Psoas muscle (tissue), 8 donors: Measurements from ENCODE around the gene G0S2. TPM values are rescaled to one million over a fixed set of nuclear protein-coding genes. Genes with fewer than 3 reads are reported as not detected.

Experiments used
- ATAC-seq, 4 donors: fragments of 200-7000 bp; cut with Tn5 transposase; one replicate each; pipeline ENCODE4 v1.9.1; 2020; ENCODE audit warnings: moderate library complexity in 3 of 4, mild to moderate bottlenecking in 2 of 4
- DNase-seq, 2 donors: peaks; one replicate each; pipeline ENCODE4 v3.0.0-alpha.2; 2020
- H3K27ac ChIP-seq: fragments of 200-600 bp; one replicate; pipeline ENCODE4 v1.8.0; 2022
- H3K27me3 ChIP-seq, 3 donors: fragments of 200-600 bp in 1 of 3; one replicate each; pipeline versions ENCODE4 v1.6.1 to v1.8.0; 2013 to 2022; ENCODE audit warnings: low read length in 2 of 3, mild to moderate bottlenecking in 2 of 3, moderate library complexity in 1 of 3; ENCODE audit not compliant: insufficient read depth in 3 of 3
- H3K36me3 ChIP-seq, 2 donors: fragments of 200-600 bp in 1 of 2; one replicate each; pipeline versions ENCODE4 v1.6.1 to v1.8.0; 2013 to 2022; ENCODE audit warnings: low read depth in 1 of 2, mild to moderate bottlenecking in 1 of 2, moderate library complexity in 1 of 2; ENCODE audit not compliant: insufficient read depth in 1 of 2
- H3K4me1 ChIP-seq: fragments of 200-600 bp; one replicate; pipeline ENCODE4 v1.8.0; 2022
- H3K4me3 ChIP-seq: fragments of 200-600 bp; one replicate; pipeline ENCODE4 v1.8.0; 2022; ENCODE audit warnings: mild to moderate bottlenecking
- H3K9me3 ChIP-seq: fragments of 200-600 bp; one replicate; pipeline ENCODE4 v1.8.0; 2022
- CTCF ChIP-seq: fragments of 200-600 bp; IDR thresholded peaks from one replicate; pipeline ENCODE4 v1.8.0; 2022; ENCODE audit warnings: antibody characterized with exemption
- WGBS, 3 donors: extraction: QIAGEN DNeasy Blood & Tissue Kit; methylation state at CpG; one replicate each; pipeline versions ENCODE4 v1.1.6 to v1.1.7; 2013; 5-methylcytosine and 5-hydroxymethylcytosine counted together
- intact Hi-C, 2 donors: fragments of 100-400 bp; cut with DNase I; formaldehyde crosslinking; loops; one replicate each; pipeline versions ENCODE4 v1.11.0 to v1.14.2; 2022
- long read RNA-seq, 2 donors: library from polyadenylated mRNA; unstranded; transcript quantifications; one replicate each; pipeline ENCODE4 v2.0.0, GENCODE V29; 2021
- polyA plus RNA-seq, 3 donors: library from polyadenylated mRNA; stranded (reverse); fragments of 200-250 nt; gene quantifications; one replicate each; pipeline ENCODE4 v1.2.3, GENCODE V29; 2013
- total RNA-seq, 4 donors: library from RNA; stranded (reverse); fragmentation: NEBNext Ultra II Directional in 2 of 4; extraction: Animal tissue kit (Norgen Biotek cat#: 25700) in 2 of 4; gene quantifications; one replicate each; pipeline versions ENCODE4 v1.2.1 to v1.2.4, GENCODE V29; 2021 to 2023
- donor health status: healthy with polysubstance abuse.
- donor health status: DM: no; HTN: no; CAD: no; lungs with moderate emphysema.
- donor health status: Bipolar disorder and iron deficiency.
- donor health status: healthy.
- donor health status: DM: yes; HTN: yes; CAD: no.
- donor health status: DM: no; HTN: no; CAD: no.
- donor health status: DM: no; HTN: no; CAD: no.
- donor health status: DM: yes; HTN: yes; CAD: no.

The G0S2 gene, protein sequence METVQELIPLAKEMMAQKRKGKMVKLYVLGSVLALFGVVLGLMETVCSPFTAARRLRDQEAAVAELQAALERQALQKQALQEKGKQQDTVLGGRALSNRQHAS
- total RNA-seq (100 to 1,000 TPM in 2 of 4 donors, 10 to 100 TPM in 2; 50.0 to 468 (median 92.8) TPM), polyA plus RNA-seq (100 to 1,000 TPM in 1 of 3 donors, 10 to 100 TPM in 2; 49.9 to 561 (median 89.0) TPM)
- long read RNA-seq, donor 1, transcript G0S2-201 (2 exons, 866 nt), result major isoform, 83 of 86 reads
- long read RNA-seq, donor 1, partial matches to known transcripts, result 0 of 86 reads
- long read RNA-seq, donor 1, other reads (novel, unspliced or antisense), result 3 of 86 reads
- long read RNA-seq, donor 2, transcript G0S2-201 (2 exons, 866 nt), result major isoform, 327 of 336 reads
- long read RNA-seq, donor 2, partial matches to known transcripts, result 0 of 336 reads
- long read RNA-seq, donor 2, other reads (novel, unspliced or antisense), result 9 of 336 reads

- ATAC-seq, result peak; percentile 83 to 87 (median 85)
- DNase-seq, result peak; percentile 87 to 96
- 1 to 2% (median 1%) methylated on average over 40 to 46 of the region's 47 CpGs for WGBS, 3 donors
- Histone ChIP-seq H3K9me3 (no peaks in the 10 kb centered on the region), H3K4me1 (peaks cover 37% of the 10 kb centered on the region), H3K27ac (peak within 1 kb of the TSS; percentile 89), H3K4me3 (peak within 1 kb of the TSS; percentile 72), H3K27me3 (no peaks in the 10 kb centered on the region), H3K36me3 (no peaks in the 10 kb centered on the region)
- TF ChIP-seq CTCF, result no peak
- intact Hi-C loops, result loop anchor here (5.0 kb wide), 2 partner anchors 33 to 38 kb away; no protein-coding TSS in a partner anchor
Measured at GRCh38 chr1:209674957-209675564, at the start of gene G0S2. Gene G0S2, plus strand, starts transcription at chr1:209675412. Its CDS starts 273 bp downstream, at chr1:209675685.

DNA sequence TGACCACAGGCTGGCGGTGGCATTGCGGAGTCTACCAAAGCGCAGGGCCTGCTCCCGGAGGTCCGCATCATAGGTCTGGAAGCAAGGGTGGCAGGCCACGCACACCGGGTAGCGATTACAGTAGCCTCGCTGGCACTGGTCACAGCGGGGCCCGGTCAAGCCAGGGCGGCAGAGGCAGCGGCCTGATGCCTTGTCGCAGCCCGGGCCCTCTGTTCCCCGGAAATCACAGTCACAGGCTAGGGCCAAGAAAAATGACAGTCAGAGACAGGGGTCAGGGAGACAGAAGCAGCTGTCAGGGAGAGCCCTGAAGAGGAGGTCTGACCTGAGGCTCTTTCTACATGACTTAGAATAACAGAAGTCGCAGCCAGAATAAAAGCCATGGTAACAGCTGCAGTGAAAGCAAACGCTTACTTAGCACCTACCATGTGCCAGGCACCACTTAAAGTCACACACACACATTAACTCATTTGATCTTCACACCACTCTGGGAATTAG is 49.4 kb upstream of the G0S2 start:
- ATAC-seq (peak; percentile 46 to 70 (median 66)), DNase-seq (peak in 1 of 2 donors; percentile 64)
- Histone ChIP-seq H3K4me3 (peak overlapping the region; percentile 50), H3K9me3 (no peaks in the 10 kb centered on the region), H3K4me1 (peaks cover 51% of the 10 kb centered on the region), H3K27ac (peak overlapping the region; percentile 96), H3K36me3 (no peaks in the 10 kb centered on the region), H3K27me3 (no peaks in the 10 kb centered on the region)
- TF ChIP-seq CTCF, result no peak
- intact Hi-C loops, result loop anchor here (2.0 to 5.0 kb wide), 4 partner anchors 23 to 121 kb away; no protein-coding TSS in a partner anchor
- 27 to 52% (median 37%) methylated on average over 18 of the region's 18 CpGs for WGBS, 3 donors

DNA sequence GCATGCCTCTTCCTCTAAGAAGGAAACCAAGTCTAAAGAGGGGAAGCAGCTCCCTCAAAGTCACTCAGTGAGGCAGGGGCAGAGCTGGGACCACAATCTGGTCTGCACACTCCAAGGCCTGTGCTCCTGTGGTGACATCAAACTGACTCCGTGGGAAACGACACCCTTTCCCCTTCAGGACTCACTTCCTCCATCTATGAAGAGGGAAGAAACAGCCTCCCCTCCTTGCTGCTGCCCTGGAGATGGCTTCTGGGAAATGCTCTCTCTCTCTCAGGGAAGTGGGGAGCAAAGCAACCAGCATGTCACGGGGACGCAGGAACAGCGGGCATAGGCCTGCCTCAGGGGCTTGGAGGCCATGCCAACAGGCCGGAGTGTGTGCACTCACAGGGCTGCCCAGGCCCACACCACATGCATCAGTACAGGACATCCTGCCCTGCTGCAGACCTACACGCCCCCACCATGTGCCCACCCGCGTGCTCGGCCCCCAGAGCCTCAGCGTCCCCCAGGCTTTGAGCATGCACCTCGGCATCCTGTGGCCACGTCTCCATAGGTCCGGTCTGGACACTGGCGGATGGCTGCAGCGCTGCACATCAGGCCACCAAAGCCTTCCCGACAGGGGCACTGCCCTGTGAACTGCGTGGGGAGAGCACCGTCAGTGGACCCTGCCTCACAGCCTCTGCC is 48.7 kb upstream of the G0S2 start:
- Histone ChIP-seq H3K36me3 (no peaks in the 10 kb centered on the region), H3K9me3 (no peaks in the 10 kb centered on the region), H3K4me3 (peak overlapping the region; percentile 50), H3K27ac (peak overlapping the region; percentile 96), H3K4me1 (peaks cover 51% of the 10 kb centered on the region), H3K27me3 (no peaks in the 10 kb centered on the region)
- intact Hi-C loops, result loop anchor here (2.0 to 5.0 kb wide), 4 partner anchors 24 to 121 kb away; no protein-coding TSS in a partner anchor
- DNase-seq (no peak), ATAC-seq (no peak)
- 55 to 80% (median 57%) methylated on average over 19 of the region's 19 CpGs for WGBS, 3 donors
- TF ChIP-seq CTCF, result no peak

DNA sequence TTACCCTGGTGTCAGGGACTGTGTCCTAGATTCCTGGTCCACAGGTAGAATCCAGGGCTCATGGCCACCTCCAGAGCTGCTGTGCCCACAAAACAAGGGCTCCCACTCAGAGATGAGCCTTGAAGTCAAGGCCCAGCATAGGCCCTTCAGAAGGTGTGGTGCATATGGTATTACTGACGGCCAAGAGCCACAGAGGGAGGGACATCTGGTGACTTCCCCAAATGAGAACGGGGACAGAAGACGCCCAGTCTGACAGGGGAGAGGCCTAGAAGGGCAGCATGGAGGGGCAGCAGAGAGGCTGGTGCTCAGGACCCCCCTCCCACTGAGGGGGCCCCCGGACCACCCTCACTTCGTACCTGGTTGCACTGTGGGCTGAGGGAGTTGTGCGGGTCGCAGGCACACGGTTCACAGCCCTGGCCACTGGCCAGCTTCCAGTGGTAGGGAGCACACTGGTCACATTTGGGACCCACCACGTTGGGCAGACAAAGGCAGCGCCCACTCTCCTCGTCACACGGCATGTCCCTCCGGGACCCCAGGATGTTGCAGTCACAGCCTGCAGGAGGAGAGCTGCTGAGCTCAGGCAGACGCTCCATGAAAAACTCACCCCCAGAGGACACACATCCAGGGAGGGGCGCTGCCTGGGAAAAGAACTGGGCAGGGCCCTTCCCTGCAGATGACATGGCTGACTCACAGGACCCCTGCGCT is 48.0 kb upstream of the G0S2 start:
- ATAC-seq, result peak in 2 of 4 donors; percentile 1 to 15
- 25 to 32% (median 26%) methylated on average over 16 of the region's 16 CpGs for WGBS, 3 donors
- peaks cover 47% of the 10 kb centered on the region for H3K4me1 ChIP-seq

More for the DNA sequence above, 48.0 kb upstream of the G0S2 start:
- H3K27ac ChIP-seq, result peak overlapping the region; percentile 96
- no peaks in the 10 kb centered on the region for H3K36me3 ChIP-seq
- H3K9me3 ChIP-seq, result no peaks in the 10 kb centered on the region
- H3K27me3 ChIP-seq, result no peaks in the 10 kb centered on the region
- DNase-seq, result no peak
- no peak for TF ChIP-seq CTCF
- intact Hi-C loops, result loop anchor here (2.0 to 5.0 kb wide), 4 partner anchors 24 to 120 kb away; no protein-coding TSS in a partner anchor
- H3K4me3 ChIP-seq, result peak overlapping the region; percentile 60
